PC-3 (cell line): ENCODE results near the gene SP8. TPM values are rescaled to one million over a fixed set of nuclear protein-coding genes. Genes with fewer than 3 reads are reported as not detected.
A peak's percentile ranks its signal among the peaks of the same experiment; 100 is the strongest.

Experiments used
- ATAC-seq: fragments of 200-7000 bp; cut with Tn5 transposase; 2 replicates; pipeline ENCODE4 v1.9.1; 2020; ENCODE audit warnings: mild to moderate bottlenecking, moderate library complexity
- BruUV-seq: library from RNA; stranded (reverse); fragments of 400-500 nt; replicated peaks from 2 replicates; lab custom pipeline; 2021; lab: Mats Ljungman, UMichigan
- CTCF ChIA-PET: fragments of 300-600 bp; sonication (Branson Sonifier 250); formaldehyde crosslinking; loops from one replicate; lab custom pipeline; 2022; ENCODE audit warnings: antibody characterized with exemption; lab: Charles Lee
- POLR2A ChIA-PET: fragments of 300-600 bp; sonication (Branson Sonifier 250); formaldehyde crosslinking; loops from one replicate; lab custom pipeline; 2022; ENCODE audit warnings: antibody characterized with exemption; ENCODE audit not compliant: unreplicated experiment; lab: Charles Lee
- DNase-seq: peaks from one replicate; pipeline ENCODE4 v3.0.0-alpha.2; 2015
- H2AFZ ChIP-seq: fragments of 300-600 bp; sonication (generic); 2 replicates; pipeline ENCODE4 v1.6.0; 2016; ENCODE audit warnings: antibody characterized with exemption, low read length
- H3F3A ChIP-seq: fragments of 300-600 bp; sonication (generic); one replicate; pipeline ENCODE4 v1.6.0; 2017; ENCODE audit warnings: antibody characterized with exemption, low read length, control low read depth, mild to moderate bottlenecking; ENCODE audit not compliant: unreplicated experiment
- H3K27ac ChIP-seq: fragments of 300-600 bp; sonication (generic); 2 replicates; pipeline ENCODE4 v1.5.1; 2016; ENCODE audit warnings: mild to moderate bottlenecking, low read length
- H3K27me3 ChIP-seq: fragments of 300-600 bp; sonication (generic); 2 replicates; pipeline ENCODE4 v1.6.1; 2016; ENCODE audit warnings: low read length, mixed read lengths
- H3K36me3 ChIP-seq: fragments of 300-600 bp; sonication (generic); 2 replicates; pipeline ENCODE4 v1.6.1; 2016; ENCODE audit warnings: low read depth, mixed run types, low read length, mixed read lengths
- H3K4me1 ChIP-seq: fragments of 300-600 bp; sonication (generic); 2 replicates; pipeline ENCODE4 v1.5.1; 2016; ENCODE audit warnings: low read length; ENCODE audit not compliant: insufficient read depth
- H3K4me2 ChIP-seq: fragments of 300-600 bp; sonication (generic); 2 replicates; pipeline ENCODE4 v1.6.0; 2016; ENCODE audit warnings: low read length
- H3K4me3 ChIP-seq: fragments of 300-600 bp; sonication (generic); 2 replicates; pipeline ENCODE4 v1.5.1; 2016; ENCODE audit warnings: mild to moderate bottlenecking, low read length, mixed read lengths
- H3K79me2 ChIP-seq: fragments of 300-600 bp; sonication (generic); 2 replicates; pipeline ENCODE4 v1.6.1; 2017; ENCODE audit warnings: low read length, mixed read lengths
- H3K9ac ChIP-seq: fragments of 300-600 bp; sonication (generic); 2 replicates; pipeline ENCODE4 v1.6.0; 2016; ENCODE audit warnings: mild to moderate bottlenecking, low read length
- H3K9me2 ChIP-seq: fragments of 300-600 bp; sonication (generic); replicated peaks from 2 replicates; pipeline ENCODE4 v1.6.1; 2016; ENCODE audit warnings: mixed run types, low read length, mixed read lengths
- H3K9me3 ChIP-seq: fragments of 300-600 bp; sonication (generic); 2 replicates; pipeline ENCODE4 v1.6.1; 2016; ENCODE audit warnings: low read length, mixed read lengths
- H4K20me1 ChIP-seq: fragments of 300-600 bp; sonication (generic); 2 replicates; pipeline ENCODE4 v1.6.1; 2016; ENCODE audit warnings: low read length, mixed read lengths
- EZH2 ChIP-seq: fragments of 300-600 bp; sonication (generic); IDR thresholded peaks from one replicate; pipeline ENCODE4 v1.6.1; 2017; ENCODE audit warnings: antibody characterized with exemption, mild to moderate bottlenecking, low read length; ENCODE audit not compliant: unreplicated experiment
- EZH2phosphoT487 ChIP-seq: fragments of 300-600 bp; sonication (generic); IDR thresholded peaks from 2 replicates; pipeline ENCODE4 v1.6.1; 2018; ENCODE audit warnings: mild to moderate bottlenecking, antibody characterized with exemption, low read length, borderline replicate concordance
- intact Hi-C: fragments of 100-400 bp; cut with micrococcal nuclease; formaldehyde crosslinking; loops from 2 replicates; pipeline ENCODE4 v1.9.0; 2023
- total RNA-seq: library from RNA; depleted of rRNA; stranded (reverse); fragments of >200 nt; gene quantifications from 2 replicates; pipeline ENCODE4 v1.2.3, GENCODE V29; 2014
- TF ChIP-seq, protein P1 (sequence below): fragments of 300-600 bp; sonication (generic); conservative IDR thresholded peaks from 2 replicates; pipeline ENCODE4 v1.5.1; 2017; ENCODE audit warnings: antibody characterized with exemption, low read depth, mild to moderate bottlenecking, low read length

SP8 gene
- total RNA-seq, 1 experiment from 2014 or later, result not detected

DNA sequence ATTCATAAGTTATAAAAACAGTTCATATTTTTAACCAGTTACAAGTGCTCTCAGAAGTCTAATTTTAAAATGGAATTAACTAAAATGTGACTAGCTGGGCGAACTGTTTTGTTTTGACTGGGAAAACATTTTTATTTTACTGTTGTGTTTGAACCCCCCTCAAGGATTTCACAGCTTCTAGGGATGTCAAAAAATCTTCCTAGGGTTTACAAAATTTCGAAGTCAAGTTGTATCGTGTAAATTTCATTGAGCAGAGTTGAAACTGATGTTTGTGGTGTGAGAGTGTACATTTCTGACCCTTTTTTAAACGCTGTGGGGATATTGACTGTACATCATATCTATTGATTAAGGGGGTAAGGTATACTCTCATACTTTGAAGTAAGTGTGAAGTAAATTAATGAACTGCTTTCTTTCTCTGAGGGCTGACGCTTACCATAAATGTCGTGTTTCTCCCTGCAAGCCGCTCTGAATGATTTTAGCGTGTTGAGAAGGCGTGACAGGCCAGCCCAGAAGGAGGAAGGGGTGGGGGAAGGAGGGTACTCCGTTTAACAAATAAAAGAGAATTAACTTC, 1.8 kb upstream of the SP8 start:
- Histone ChIP-seq H3K27ac (no peak overlapping the region), H3K79me2 (no peaks in the 10 kb centered on the region), H3K9me3 (no peaks in the 10 kb centered on the region), H3K9me2 (no peaks in the 10 kb centered on the region), H4K20me1 (0 out of 2 replicates have a peak, but pooled peaks cover 2% of the 10 kb centered on the region), H3K4me2 (no peak overlapping the region), H3K9ac (no peak overlapping the region), H2AFZ (no peak overlapping the region), H3K4me3 (no peak overlapping the region), H3K27me3 (peaks cover 98% of the 10 kb centered on the region), H3F3A (no peaks in the 10 kb centered on the region), H3K36me3 (no peaks in the 10 kb centered on the region), H3K4me1 (no peaks in the 10 kb centered on the region)
- ATAC-seq (no peak), DNase-seq (no peak)
- POLR2A ChIA-PET, result interaction anchor here (0.7 kb wide), 1 partner anchor 466 kb away, joined by 3 read pairs; no protein-coding TSS in a partner anchor
- BruUV-seq, result no TSS peak
- CTCF ChIA-PET, result no interaction called here
- TF ChIP-seq, protein P1, sequence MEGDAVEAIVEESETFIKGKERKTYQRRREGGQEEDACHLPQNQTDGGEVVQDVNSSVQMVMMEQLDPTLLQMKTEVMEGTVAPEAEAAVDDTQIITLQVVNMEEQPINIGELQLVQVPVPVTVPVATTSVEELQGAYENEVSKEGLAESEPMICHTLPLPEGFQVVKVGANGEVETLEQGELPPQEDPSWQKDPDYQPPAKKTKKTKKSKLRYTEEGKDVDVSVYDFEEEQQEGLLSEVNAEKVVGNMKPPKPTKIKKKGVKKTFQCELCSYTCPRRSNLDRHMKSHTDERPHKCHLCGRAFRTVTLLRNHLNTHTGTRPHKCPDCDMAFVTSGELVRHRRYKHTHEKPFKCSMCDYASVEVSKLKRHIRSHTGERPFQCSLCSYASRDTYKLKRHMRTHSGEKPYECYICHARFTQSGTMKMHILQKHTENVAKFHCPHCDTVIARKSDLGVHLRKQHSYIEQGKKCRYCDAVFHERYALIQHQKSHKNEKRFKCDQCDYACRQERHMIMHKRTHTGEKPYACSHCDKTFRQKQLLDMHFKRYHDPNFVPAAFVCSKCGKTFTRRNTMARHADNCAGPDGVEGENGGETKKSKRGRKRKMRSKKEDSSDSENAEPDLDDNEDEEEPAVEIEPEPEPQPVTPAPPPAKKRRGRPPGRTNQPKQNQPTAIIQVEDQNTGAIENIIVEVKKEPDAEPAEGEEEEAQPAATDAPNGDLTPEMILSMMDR, result no peak
- no peak for TF ChIP-seq EZH2
- TF ChIP-seq EZH2phosphoT487, result no peak
- intact Hi-C loops, result no loop called here

DNA sequence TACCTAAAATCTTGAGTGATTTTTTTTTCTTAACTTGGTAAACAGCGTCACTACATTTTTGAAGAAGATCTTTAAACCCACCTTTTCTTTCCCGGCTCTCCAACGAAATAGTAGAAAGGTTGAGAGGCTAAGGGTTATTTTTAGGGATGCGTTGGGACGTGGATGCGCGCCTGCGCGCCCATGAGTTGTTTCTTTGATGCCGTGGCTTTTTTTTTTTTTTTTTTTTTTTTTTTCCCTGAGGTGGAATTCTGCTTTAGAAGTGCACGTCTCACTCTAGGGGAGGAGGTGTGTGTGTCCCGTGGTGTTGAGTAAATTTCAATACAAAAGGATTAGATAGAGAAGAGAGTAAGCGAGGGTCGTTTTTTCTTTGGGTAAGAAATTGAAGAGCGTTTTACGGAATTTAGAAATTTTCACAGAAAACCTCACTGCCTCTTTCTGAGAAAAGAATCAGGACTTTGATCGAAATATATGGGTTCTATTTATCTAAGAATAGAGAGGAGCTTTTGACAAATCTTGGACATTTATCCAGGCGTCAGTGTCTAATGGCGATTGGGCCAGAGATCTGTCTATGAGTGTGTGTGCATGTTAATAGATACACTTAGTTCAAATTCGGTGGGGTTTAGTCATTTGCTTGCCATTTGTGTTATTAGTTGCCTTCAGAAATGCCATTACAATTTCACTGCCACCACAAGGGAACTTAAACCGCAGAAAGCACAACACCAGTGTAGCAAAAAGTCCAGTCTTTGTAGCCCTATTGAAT, 1.2 kb upstream of the SP8 start:
- H3F3A ChIP-seq, result no peaks in the 10 kb centered on the region
- H3K9ac ChIP-seq, result no peak overlapping the region
- no peaks in the 10 kb centered on the region for H3K9me2 ChIP-seq
- H3K36me3 ChIP-seq, result no peaks in the 10 kb centered on the region
- ChIA-PET CTCF (no interaction called here), POLR2A (interaction anchor here (0.7 kb wide), 1 partner anchor 466 kb away, joined by 3 read pairs; no protein-coding TSS in a partner anchor)
- DNase-seq (no peak), ATAC-seq (no peak)
- no peaks in the 10 kb centered on the region for H3K79me2 ChIP-seq
- no peak overlapping the region for H2AFZ ChIP-seq
- peaks cover 98% of the 10 kb centered on the region for H3K27me3 ChIP-seq
- H3K4me2 ChIP-seq, result no peak overlapping the region
- intact Hi-C loops, result no loop called here
- H3K9me3 ChIP-seq, result no peaks in the 10 kb centered on the region
- no TSS peak for BruUV-seq
- no peak overlapping the region for H3K27ac ChIP-seq
- no peak overlapping the region for H3K4me3 ChIP-seq
- H4K20me1 ChIP-seq, result no peaks in the 10 kb centered on the region
- H3K4me1 ChIP-seq, result no peaks in the 10 kb centered on the region
- TF ChIP-seq EZH2phosphoT487 (no peak), EZH2 (no peak)
- TF ChIP-seq, protein P1, result no peak

DNA sequence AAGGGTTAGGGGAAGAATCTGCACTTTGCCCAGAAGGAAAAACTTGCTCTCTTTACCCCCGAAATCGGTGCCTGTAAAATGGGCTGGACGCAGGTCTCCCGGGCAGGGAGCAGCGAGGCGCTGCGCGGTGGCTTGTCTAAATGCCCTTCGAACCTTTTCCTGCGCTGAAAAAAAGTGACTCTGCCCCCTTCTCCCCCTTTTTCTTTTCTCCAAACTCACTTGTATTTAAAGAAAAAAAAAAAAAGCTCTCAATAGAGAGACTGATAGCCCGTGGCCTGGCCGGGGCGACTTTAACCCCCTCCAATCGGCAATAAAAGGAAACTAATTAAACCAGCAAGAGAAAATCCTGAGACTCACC, 286 bp downstream of the SP8 start:
- Histone ChIP-seq H2AFZ (peak overlapping the region; percentile 14; the same call in 1 of the 2 replicates), H3K9ac (no peak overlapping the region), H3K9me2 (no peaks in the 10 kb centered on the region), H3K4me2 (peak overlapping the region; percentile 67), H3K9me3 (no peaks in the 10 kb centered on the region), H3F3A (no peaks in the 10 kb centered on the region), H3K27ac (no peak overlapping the region), H3K79me2 (no peaks in the 10 kb centered on the region), H3K4me1 (no peaks in the 10 kb centered on the region), H3K4me3 (peak overlapping the region; percentile 48), H3K27me3 (peaks cover 98% of the 10 kb centered on the region), H4K20me1 (no peaks in the 10 kb centered on the region), H3K36me3 (no peaks in the 10 kb centered on the region)
- POLR2A ChIA-PET, result no interaction called here
- no peak for TF ChIP-seq EZH2
- TF ChIP-seq, protein P1, result no peak
- no peak for TF ChIP-seq EZH2phosphoT487
- DNase-seq (no peak), ATAC-seq (no peak)
- intact Hi-C loops, result no loop called here
- BruUV-seq, result no TSS peak
- CTCF ChIA-PET, result no interaction called here
